K562 (cell line): ENCODE measurements around the gene RAB41. TPM values are rescaled to one million over a fixed set of nuclear protein-coding genes. Genes with fewer than 3 reads are reported as not detected.

ENCODE experiments used
- ELF1 ChIP-seq: fragments of 200-800 bp; sonication (Bioruptor generic); IDR thresholded peaks from 2 replicates; pipeline ENCODE4 v1.6.1; 2016; ENCODE audit warnings: missing genetic modification characterization, missing compliant biosample characterization
- POLR2H ChIP-seq: IDR thresholded peaks from 2 replicates; pipeline ENCODE4 v1.6.1; 2016; ENCODE audit warnings: missing genetic modification characterization, low read depth, mild to moderate bottlenecking, control low read depth, missing compliant biosample characterization, moderate library complexity
- RAD21 ChIP-seq, 2 experiments: fragments of 250-450 bp in 1 of 2; fragments of 450-650 bp in 1 of 2; sonication (Bioruptor Pico) in 1 of 2; formaldehyde crosslinking in 1 of 2; IDR thresholded peaks in 1 of 2; conservative IDR thresholded peaks in 1 of 2; 2 replicates each; pipeline versions ENCODE4 v1.4.0 to v1.8.0; 2020 to 2022; ENCODE audit warnings: mild to moderate bottlenecking in 2 of 2, moderate library complexity in 1 of 2
- RBM25 ChIP-seq: fragments of 200-400 bp; formaldehyde crosslinking; IDR thresholded peaks from 2 replicates; pipeline ENCODE4 v1.6.1; 2018; ENCODE audit warnings: low read length, low read depth, moderate library complexity; ENCODE audit not compliant: severe bottlenecking
- STAG1 ChIP-seq: sonication (generic); formaldehyde crosslinking; IDR thresholded peaks from 2 replicates; pipeline ENCODE4 v1.5.0; 2020; ENCODE audit warnings: missing genetic modification reagents, borderline replicate concordance
- ZNF518B ChIP-seq: fragments of 250-450 bp; sonication (Bioruptor Pico); IDR thresholded peaks from 2 replicates; pipeline ENCODE4 v1.5.0; 2021; ENCODE audit warnings: mild to moderate bottlenecking, moderate library complexity
- polyA plus RNA-seq, 8 experiments: library from polyadenylated mRNA; depleted of rRNA in 4 of 8; stranded (reverse) in 5 of 8; unstranded in 3 of 8; fragments of >200 nt; fragmentation: Nextera tagmentation in 2 of 8; fragmentation: Illumina TruSeq in 1 of 8; extraction: Ambion mirVana in 2 of 8; extraction: Trizol in 1 of 8; gene quantifications; 2 replicates each; pipeline versions ENCODE4 v1.2.1 to v1.2.3, GENCODE V29; 2011 to 2014; ENCODE audit warnings: inconsistent platforms in 1 of 8, missing spikeins in 1 of 8
- total RNA-seq, 7 experiments: library from RNA; depleted of rRNA in 6 of 7; stranded (reverse); fragments of >200 nt in 6 of 7; fragmentation: Illumina TruSeq in 2 of 7; extraction: Trizol in 2 of 7; gene quantifications; 2 replicates each; pipeline versions ENCODE4 v1.2.1 to v1.2.3, GENCODE V29; 2011 to 2021; ENCODE audit warnings: low replicate concordance in 1 of 7
- TF ChIP-seq, protein P1 (sequence below): sonication (generic); formaldehyde crosslinking; IDR thresholded peaks from 2 replicates; pipeline ENCODE4 v1.8.0; 2022; ENCODE audit warnings: missing genetic modification reagents, mild to moderate bottlenecking, moderate library complexity, borderline replicate concordance
- TF ChIP-seq, protein P2 (sequence below), 3 experiments: IDR thresholded peaks in 2 of 3; conservative IDR thresholded peaks in 1 of 3; 2 replicates each; pipeline ENCODE4 v1.5.1; 2011 to 2012; ENCODE audit warnings: low read length in 3 of 3, mild to moderate bottlenecking in 3 of 3, control low read depth in 2 of 3, improper control_type of control experiment in 1 of 3, inconsistent platforms in 1 of 3, low read depth in 1 of 3, mixed read lengths in 1 of 3, moderate library complexity in 1 of 3; ENCODE audit not compliant: insufficient read depth in 2 of 3
- TF ChIP-seq, protein P3 (sequence below), 2 experiments: IDR thresholded peaks in 1 of 2; conservative IDR thresholded peaks in 1 of 2; 2 replicates each; pipeline ENCODE4 v1.6.1; 2016; ENCODE audit warnings: low read depth in 2 of 2, mild to moderate bottlenecking in 1 of 2, missing compliant biosample characterization in 1 of 2, missing genetic modification characterization in 1 of 2, moderate library complexity in 1 of 2

The RAB41 gene
- total and polyA plus RNA-seq, 9 of the 15 experiments (the other 6 are each of a cell fraction or from before 2014, with no cell fraction given), result 0.08 TPM; not detected in 8

DNA sequence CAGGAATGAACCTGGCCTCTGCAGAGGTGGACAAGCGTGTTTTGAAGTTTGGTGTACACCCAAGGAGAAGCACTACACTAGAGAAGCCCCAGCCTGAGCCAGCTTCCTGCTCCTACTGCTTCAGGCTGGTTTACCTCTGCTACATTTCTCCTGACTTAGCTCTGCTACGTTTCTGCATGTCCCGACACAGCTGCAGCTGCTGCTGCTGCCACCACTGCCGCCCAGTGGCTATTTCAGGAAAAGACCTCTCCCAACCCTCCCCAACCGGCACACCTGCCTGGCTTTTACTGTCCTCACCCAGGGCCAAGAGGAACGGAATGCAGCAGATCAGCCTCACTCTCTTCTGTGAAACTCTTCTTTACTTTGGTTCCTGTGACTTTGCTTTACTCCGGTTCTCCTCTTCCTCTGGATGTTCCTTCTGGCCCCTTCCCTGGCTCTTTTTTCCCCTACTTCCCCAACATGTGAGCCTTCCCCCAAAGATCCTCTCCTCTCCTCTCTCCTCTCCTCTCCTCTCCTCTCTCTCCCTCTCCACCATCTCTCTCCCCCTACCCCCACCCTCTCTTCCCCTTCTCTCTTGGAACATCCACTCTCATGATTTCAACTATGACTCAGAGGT is 18.9 kb upstream of the RAB41 start (continued):
- TF ChIP-seq, protein P1, sequence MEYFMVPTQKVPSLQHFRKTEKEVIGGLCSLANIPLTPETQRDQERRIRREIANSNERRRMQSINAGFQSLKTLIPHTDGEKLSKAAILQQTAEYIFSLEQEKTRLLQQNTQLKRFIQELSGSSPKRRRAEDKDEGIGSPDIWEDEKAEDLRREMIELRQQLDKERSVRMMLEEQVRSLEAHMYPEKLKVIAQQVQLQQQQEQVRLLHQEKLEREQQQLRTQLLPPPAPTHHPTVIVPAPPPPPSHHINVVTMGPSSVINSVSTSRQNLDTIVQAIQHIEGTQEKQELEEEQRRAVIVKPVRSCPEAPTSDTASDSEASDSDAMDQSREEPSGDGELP (CRISPR knock-in tag), result peak; percentile 61
- TF ChIP-seq RBM25 (no peak), POLR2H (tag) (no peak), ZNF518B (no peak), ELF1 (tag) (no peak), STAG1 (CRISPR knock-in tag) (peak; percentile 30; the same call in 1 of the 2 replicates), RAD21 (CRISPR knock-in tag; conservative IDR thresholded peaks at IDR 0.05 in 1 of 2, IDR thresholded peaks at IDR 0.05 in 1 of 2) (peak; percentile 58 to 72)
- TF ChIP-seq, protein P2, sequence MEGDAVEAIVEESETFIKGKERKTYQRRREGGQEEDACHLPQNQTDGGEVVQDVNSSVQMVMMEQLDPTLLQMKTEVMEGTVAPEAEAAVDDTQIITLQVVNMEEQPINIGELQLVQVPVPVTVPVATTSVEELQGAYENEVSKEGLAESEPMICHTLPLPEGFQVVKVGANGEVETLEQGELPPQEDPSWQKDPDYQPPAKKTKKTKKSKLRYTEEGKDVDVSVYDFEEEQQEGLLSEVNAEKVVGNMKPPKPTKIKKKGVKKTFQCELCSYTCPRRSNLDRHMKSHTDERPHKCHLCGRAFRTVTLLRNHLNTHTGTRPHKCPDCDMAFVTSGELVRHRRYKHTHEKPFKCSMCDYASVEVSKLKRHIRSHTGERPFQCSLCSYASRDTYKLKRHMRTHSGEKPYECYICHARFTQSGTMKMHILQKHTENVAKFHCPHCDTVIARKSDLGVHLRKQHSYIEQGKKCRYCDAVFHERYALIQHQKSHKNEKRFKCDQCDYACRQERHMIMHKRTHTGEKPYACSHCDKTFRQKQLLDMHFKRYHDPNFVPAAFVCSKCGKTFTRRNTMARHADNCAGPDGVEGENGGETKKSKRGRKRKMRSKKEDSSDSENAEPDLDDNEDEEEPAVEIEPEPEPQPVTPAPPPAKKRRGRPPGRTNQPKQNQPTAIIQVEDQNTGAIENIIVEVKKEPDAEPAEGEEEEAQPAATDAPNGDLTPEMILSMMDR (IDR thresholded peaks at IDR 0.05 in 2 of 3, conservative IDR thresholded peaks at IDR 0.05 in 1 of 3; ENCODE audit: insufficient read depth in 2 of 3, low read depth in 1 of 3, low read length in 3 of 3), result peak; percentile 73 to 79 (median 79)
- TF ChIP-seq, protein P3, sequence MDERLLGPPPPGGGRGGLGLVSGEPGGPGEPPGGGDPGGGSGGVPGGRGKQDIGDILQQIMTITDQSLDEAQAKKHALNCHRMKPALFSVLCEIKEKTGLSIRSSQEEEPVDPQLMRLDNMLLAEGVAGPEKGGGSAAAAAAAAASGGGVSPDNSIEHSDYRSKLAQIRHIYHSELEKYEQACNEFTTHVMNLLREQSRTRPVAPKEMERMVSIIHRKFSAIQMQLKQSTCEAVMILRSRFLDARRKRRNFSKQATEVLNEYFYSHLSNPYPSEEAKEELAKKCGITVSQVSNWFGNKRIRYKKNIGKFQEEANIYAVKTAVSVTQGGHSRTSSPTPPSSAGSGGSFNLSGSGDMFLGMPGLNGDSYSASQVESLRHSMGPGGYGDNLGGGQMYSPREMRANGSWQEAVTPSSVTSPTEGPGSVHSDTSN (CRISPR knock-in tag; IDR thresholded peaks at IDR 0.05; ENCODE audit: low read depth), result no peak
- TF ChIP-seq, protein P3 (tag; conservative IDR thresholded peaks at IDR 0.05; ENCODE audit: low read depth), result no peak
